HepG2 (cell line): Measurements from ENCODE around the gene KNL1. TPM values are rescaled to one million over a fixed set of nuclear protein-coding genes. Genes with fewer than 3 reads are reported as not detected.

ENCODE experiments used
- ATAC-seq: fragments of 200-7000 bp; cut with Tn5 transposase; 3 replicates; pipeline ENCODE4 v1.9.1; 2020; ENCODE audit warnings: mild to moderate bottlenecking, moderate library complexity
- BruUV-seq: library from RNA; stranded (reverse); fragments of 400-500 nt; replicated peaks from 2 replicates; lab custom pipeline; 2021; lab: Mats Ljungman, UMichigan
- CTCF ChIA-PET: fragments of 300-600 bp; formaldehyde crosslinking; extraction: SDS; loops from one replicate; lab custom pipeline; 2021; ENCODE audit warnings: low total read pairs, inconsistent platforms, low intra/inter-chr PET ratio; lab: Yijun Ruan, JAX
- POLR2A ChIA-PET: fragments of 350-600 bp; sonication (Branson Sonifier 250); formaldehyde crosslinking; loops from one replicate; lab custom pipeline; 2020; ENCODE audit warnings: antibody characterized with exemption, inconsistent platforms; lab: Yijun Ruan, JAX
- DNase-seq: peaks from one replicate; pipeline ENCODE4 v3.0.0-alpha.2; 2015; ENCODE audit warnings: low spot score
- FAIRE-seq: peaks from 3 replicates; lab custom pipeline; 2011; peaks lifted over from hg19 to GRCh38; lab: Jason Lieb, UNC
- H2AFZ ChIP-seq: one replicate; pipeline ENCODE4 v1.6.1; 2011; ENCODE audit warnings: low read length, inconsistent platforms
- H3K27ac ChIP-seq: fragments of 300-600 bp; 3 replicates; pipeline ENCODE4 v1.8.0; 2011; ENCODE audit warnings: mixed run types, mild to moderate bottlenecking, mixed read lengths, low read length, inconsistent platforms; ENCODE audit not compliant: insufficient read depth; ENCODE audit errors: extremely low read length
- H3K27me3 ChIP-seq, 2 experiments: fragments of 200-600 bp in 1 of 2; 2 replicates in 1 of 2; 3 replicates in 1 of 2; pipeline versions ENCODE4 v1.6.0 to v1.8.0; 2011; ENCODE audit warnings: low read length in 2 of 2, mild to moderate bottlenecking in 2 of 2, moderate library complexity in 2 of 2, inconsistent platforms in 1 of 2; ENCODE audit not compliant: insufficient read depth in 2 of 2, control insufficient read depth in 1 of 2
- H3K36me3 ChIP-seq, 2 experiments: fragments of 200-600 bp in 1 of 2; replicated peaks in 1 of 2; 2 replicates in 1 of 2; 3 replicates in 1 of 2; pipeline versions ENCODE4 v1.5.1 to v1.8.0; 2011; ENCODE audit warnings: low read length in 2 of 2, inconsistent platforms in 1 of 2; ENCODE audit not compliant: insufficient read depth in 2 of 2, control insufficient read depth in 1 of 2
- H3K4me1 ChIP-seq: 2 replicates; pipeline ENCODE4 v1.5.1; 2012; ENCODE audit warnings: low read length, inconsistent platforms; ENCODE audit not compliant: insufficient read depth
- H3K4me2 ChIP-seq: 2 replicates; pipeline ENCODE4 v1.6.0; 2011; ENCODE audit warnings: low read depth, low read length, inconsistent platforms
- H3K4me3 ChIP-seq, 3 experiments: fragments of 200-600 bp in 1 of 3; sonication (generic), shearing (Covaris generic) in 1 of 3; replicated peaks in 1 of 3; 2 replicates each; pipeline ENCODE4 v1.5.1; 2011 to 2016; ENCODE audit warnings: low read length in 3 of 3, inconsistent platforms in 2 of 3, low read depth in 2 of 3, mild to moderate bottlenecking in 2 of 3, control low read depth in 1 of 3, mixed read lengths in 1 of 3; ENCODE audit not compliant: insufficient read depth in 1 of 3
- H3K79me2 ChIP-seq: one replicate; pipeline ENCODE4 v1.6.1; 2011; ENCODE audit warnings: low read length, inconsistent platforms; ENCODE audit not compliant: insufficient read depth
- H3K9ac ChIP-seq: 2 replicates; pipeline ENCODE4 v1.6.0; 2011; ENCODE audit warnings: mild to moderate bottlenecking, low read depth, low read length, inconsistent platforms; ENCODE audit not compliant: insufficient read depth
- H3K9me3 ChIP-seq: 2 replicates; pipeline ENCODE4 v1.5.1; 2012; ENCODE audit warnings: mild to moderate bottlenecking, low read length
- H4K20me1 ChIP-seq: 2 replicates; pipeline ENCODE4 v1.6.0; 2011; ENCODE audit warnings: inconsistent platforms, mild to moderate bottlenecking, low read length, moderate library complexity; ENCODE audit not compliant: insufficient read depth
- ATF1 ChIP-seq: IDR thresholded peaks from 2 replicates; pipeline ENCODE4 v1.6.1; 2016; ENCODE audit warnings: mild to moderate bottlenecking, control low read depth
- BRD4 ChIP-seq: sonication (generic); formaldehyde crosslinking; IDR thresholded peaks from 2 replicates; pipeline ENCODE4 v1.4.0; 2020; ENCODE audit warnings: missing genetic modification reagents
- CCAR2 ChIP-seq: fragments of 200-400 bp; formaldehyde crosslinking; optimal IDR thresholded peaks from 2 replicates; pipeline ENCODE3; 2018; ENCODE audit warnings: low read depth, mild to moderate bottlenecking, low read length, moderate library complexity
- GLMP ChIP-seq: sonication (generic); formaldehyde crosslinking; IDR thresholded peaks from 2 replicates; pipeline ENCODE4 v1.9.0; 2021; ENCODE audit warnings: missing genetic modification reagents, mild to moderate bottlenecking, borderline replicate concordance
- HOXA5 ChIP-seq: sonication (generic); formaldehyde crosslinking; IDR thresholded peaks from 2 replicates; pipeline ENCODE4 v1.4.0; 2020; ENCODE audit warnings: missing genetic modification reagents
- KDM5B ChIP-seq: sonication (generic); formaldehyde crosslinking; IDR thresholded peaks from 2 replicates; pipeline ENCODE4 v1.4.0; 2020; ENCODE audit warnings: missing genetic modification reagents, mild to moderate bottlenecking, borderline replicate concordance
- MAX ChIP-seq: IDR thresholded peaks from 2 replicates; pipeline ENCODE4 v1.6.1; 2012; ENCODE audit warnings: inconsistent platforms
- NR3C1 ChIP-seq: sonication (generic); formaldehyde crosslinking; IDR thresholded peaks from 2 replicates; pipeline ENCODE4 v1.4.0; 2020; ENCODE audit warnings: missing genetic modification reagents
- SCMH1 ChIP-seq: sonication (generic); formaldehyde crosslinking; IDR thresholded peaks from 2 replicates; pipeline ENCODE4 v1.9.0; 2021; ENCODE audit warnings: missing genetic modification reagents, mild to moderate bottlenecking, borderline replicate concordance
- SNRNP70 ChIP-seq: fragments of 200-400 bp; formaldehyde crosslinking; IDR thresholded peaks from 2 replicates; pipeline ENCODE4 v1.6.1; 2017; ENCODE audit warnings: mild to moderate bottlenecking, low read depth, low read length, moderate library complexity
- ZBTB7A ChIP-seq: sonication (generic); formaldehyde crosslinking; IDR thresholded peaks from 2 replicates; pipeline ENCODE4 v1.8.0; 2022; ENCODE audit warnings: mild to moderate bottlenecking, missing genetic modification reagents
- ZMYM2 ChIP-seq: sonication (generic); formaldehyde crosslinking; IDR thresholded peaks from 2 replicates; pipeline ENCODE4 v1.8.0; 2022; ENCODE audit warnings: mild to moderate bottlenecking, missing genetic modification reagents
- ZNF382 ChIP-seq: sonication (generic); formaldehyde crosslinking; IDR thresholded peaks from 2 replicates; pipeline ENCODE4 v1.5.0; 2020; ENCODE audit warnings: missing genetic modification reagents, mild to moderate bottlenecking, borderline replicate concordance
- ZNF776 ChIP-seq: sonication (generic); formaldehyde crosslinking; IDR thresholded peaks from 2 replicates; pipeline ENCODE4 v1.4.0; 2020; ENCODE audit warnings: mild to moderate bottlenecking, missing genetic modification reagents
- ZNF790 ChIP-seq: sonication (generic); formaldehyde crosslinking; IDR thresholded peaks from 2 replicates; pipeline ENCODE4 v1.8.0; 2022; ENCODE audit warnings: missing genetic modification reagents, mild to moderate bottlenecking, borderline replicate concordance
- WGBS: methylation state at CpG from one replicate; pipeline ENCODE4 v1.1.6; 2017; ENCODE audit warnings: low lambda C conversion rate; 5-methylcytosine and 5-hydroxymethylcytosine counted together
- in situ Hi-C: cut with HindIII; loops from 2 replicates; pipeline ENCODE4 v1.10.0; 2017; ENCODE audit warnings: low pct_unique_long_range_greater_than_20kb; ENCODE audit not compliant: extremely low pct_ligation_motif_present
- intact Hi-C: fragments of 100-400 bp; cut with micrococcal nuclease; formaldehyde crosslinking; loops from one replicate; pipeline ENCODE4 v1.10.0; 2022; ENCODE audit not compliant: unreplicated experiment
- polyA plus RNA-seq, 8 experiments: library from polyadenylated mRNA; depleted of rRNA in 3 of 8; stranded (reverse) in 7 of 8; unstranded in 1 of 8; fragments of >200 nt; fragmentation: Illumina TruSeq in 4 of 8; extraction: Trizol in 4 of 8; gene quantifications; 2 replicates each; pipeline versions ENCODE4 v1.2.1 to v1.2.3, GENCODE V29; 2011 to 2016; ENCODE audit warnings: low read depth in 4 of 8, missing spikeins in 1 of 8, mixed read lengths in 1 of 8; ENCODE audit not compliant: insufficient read depth in 1 of 8
- total RNA-seq, 5 experiments: library from RNA; depleted of rRNA; stranded (reverse); fragments of >200 nt; fragmentation: Illumina TruSeq; extraction: Trizol; gene quantifications; 2 replicates each; pipeline ENCODE4 v1.2.3, GENCODE V29; 2016; ENCODE audit warnings: low read depth in 1 of 5
- TF ChIP-seq, protein P1 (sequence below): sonication (generic); formaldehyde crosslinking; conservative IDR thresholded peaks from 2 replicates; pipeline ENCODE4 v1.4.0; 2020; ENCODE audit warnings: missing genetic modification reagents
- TF ChIP-seq, protein P2 (sequence below): sonication (generic); formaldehyde crosslinking; IDR thresholded peaks from 2 replicates; pipeline ENCODE4 v1.4.0; 2020; ENCODE audit warnings: missing genetic modification reagents, mild to moderate bottlenecking, borderline replicate concordance
- TF ChIP-seq, protein P3 (sequence below): IDR thresholded peaks from 2 replicates; pipeline ENCODE4 v1.6.1; 2016; ENCODE audit warnings: low read depth, borderline replicate concordance

Gene KNL1
- total and polyA plus RNA-seq, 2 of the 13 experiments (the other 11 are each of a cell fraction or from before 2014, with no cell fraction given) = 8.0 to 21.4 TPM

DNA sequence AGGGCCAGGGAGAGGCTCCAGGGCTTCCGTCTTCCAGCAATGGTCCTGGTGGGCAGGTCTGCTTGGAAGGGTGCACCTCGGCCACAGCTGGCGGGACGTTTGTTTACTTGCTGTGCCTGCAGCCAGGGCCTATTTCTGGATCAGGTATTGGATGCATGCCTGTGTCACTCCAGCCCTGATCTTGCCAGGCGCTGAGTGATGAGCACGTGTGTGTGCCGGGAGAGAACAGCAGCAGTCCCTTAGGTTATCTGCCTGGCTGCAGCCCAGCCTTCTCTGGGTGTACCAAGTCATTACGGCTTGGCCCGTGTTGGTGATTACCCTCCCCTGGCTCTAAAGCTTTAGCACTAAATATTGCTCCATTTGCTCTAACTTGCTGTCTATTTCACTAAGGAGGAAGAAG is 44.2 kb upstream of the KNL1 start:
- intact Hi-C loops = no loop called here
- Histone ChIP-seq H4K20me1 (no peaks in the 10 kb centered on the region), H3K79me2 (no peaks in the 10 kb centered on the region), H3K36me3 (peaks cover 3 to 26% of the 10 kb centered on the region in 2 experiments; a peak in 4 of 5 replicates), H3K4me3 (no peak overlapping the region), H3K9me3 (no peaks in the 10 kb centered on the region), H2AFZ (no peak overlapping the region)
- FAIRE-seq = no peak
- BruUV-seq = no TSS peak
- TF ChIP-seq ZNF776 (CRISPR knock-in tag) (no peak), CCAR2 (no peak), SCMH1 (CRISPR knock-in tag) (no peak), ATF1 (CRISPR knock-in tag) (no peak), KDM5B (CRISPR knock-in tag) (no peak), ZBTB7A (no peak), NR3C1 (no peak), HOXA5 (CRISPR knock-in tag) (no peak), SNRNP70 (no peak), ZNF382 (CRISPR knock-in tag) (no peak), GLMP (CRISPR knock-in tag) (no peak), ZNF790 (CRISPR knock-in tag) (no peak), ZMYM2 (no peak), BRD4 (CRISPR knock-in tag) (no peak), MAX (no peak)
- TF ChIP-seq, protein P1, sequence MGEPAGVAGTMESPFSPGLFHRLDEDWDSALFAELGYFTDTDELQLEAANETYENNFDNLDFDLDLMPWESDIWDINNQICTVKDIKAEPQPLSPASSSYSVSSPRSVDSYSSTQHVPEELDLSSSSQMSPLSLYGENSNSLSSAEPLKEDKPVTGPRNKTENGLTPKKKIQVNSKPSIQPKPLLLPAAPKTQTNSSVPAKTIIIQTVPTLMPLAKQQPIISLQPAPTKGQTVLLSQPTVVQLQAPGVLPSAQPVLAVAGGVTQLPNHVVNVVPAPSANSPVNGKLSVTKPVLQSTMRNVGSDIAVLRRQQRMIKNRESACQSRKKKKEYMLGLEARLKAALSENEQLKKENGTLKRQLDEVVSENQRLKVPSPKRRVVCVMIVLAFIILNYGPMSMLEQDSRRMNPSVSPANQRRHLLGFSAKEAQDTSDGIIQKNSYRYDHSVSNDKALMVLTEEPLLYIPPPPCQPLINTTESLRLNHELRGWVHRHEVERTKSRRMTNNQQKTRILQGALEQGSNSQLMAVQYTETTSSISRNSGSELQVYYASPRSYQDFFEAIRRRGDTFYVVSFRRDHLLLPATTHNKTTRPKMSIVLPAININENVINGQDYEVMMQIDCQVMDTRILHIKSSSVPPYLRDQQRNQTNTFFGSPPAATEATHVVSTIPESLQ (CRISPR knock-in tag) = no peak
- TF ChIP-seq, protein P2, sequence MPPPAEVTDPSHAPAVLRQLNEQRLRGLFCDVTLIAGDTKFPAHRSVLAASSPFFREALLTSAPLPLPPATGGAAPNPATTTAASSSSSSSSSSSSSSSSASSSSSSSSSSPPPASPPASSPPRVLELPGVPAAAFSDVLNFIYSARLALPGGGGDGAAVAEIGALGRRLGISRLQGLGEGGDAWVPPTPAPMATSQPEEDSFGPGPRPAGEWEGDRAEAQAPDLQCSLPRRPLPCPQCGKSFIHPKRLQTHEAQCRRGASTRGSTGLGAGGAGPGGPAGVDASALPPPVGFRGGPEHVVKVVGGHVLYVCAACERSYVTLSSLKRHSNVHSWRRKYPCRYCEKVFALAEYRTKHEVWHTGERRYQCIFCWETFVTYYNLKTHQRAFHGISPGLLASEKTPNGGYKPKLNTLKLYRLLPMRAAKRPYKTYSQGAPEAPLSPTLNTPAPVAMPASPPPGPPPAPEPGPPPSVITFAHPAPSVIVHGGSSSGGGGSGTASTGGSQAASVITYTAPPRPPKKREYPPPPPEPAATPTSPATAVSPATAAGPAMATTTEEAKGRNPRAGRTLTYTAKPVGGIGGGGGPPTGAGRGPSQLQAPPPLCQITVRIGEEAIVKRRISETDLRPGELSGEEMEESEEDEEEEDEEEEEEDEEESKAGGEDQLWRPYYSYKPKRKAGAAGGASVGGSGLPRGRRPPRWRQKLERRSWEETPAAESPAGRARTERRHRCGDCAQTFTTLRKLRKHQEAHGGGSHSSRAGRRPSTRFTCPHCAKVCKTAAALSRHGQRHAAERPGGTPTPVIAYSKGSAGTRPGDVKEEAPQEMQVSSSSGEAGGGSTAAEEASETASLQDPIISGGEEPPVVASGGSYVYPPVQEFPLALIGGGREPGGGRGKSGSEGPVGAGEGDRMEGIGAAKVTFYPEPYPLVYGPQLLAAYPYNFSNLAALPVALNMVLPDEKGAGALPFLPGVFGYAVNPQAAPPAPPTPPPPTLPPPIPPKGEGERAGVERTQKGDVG = no peak
- TF ChIP-seq, protein P3, sequence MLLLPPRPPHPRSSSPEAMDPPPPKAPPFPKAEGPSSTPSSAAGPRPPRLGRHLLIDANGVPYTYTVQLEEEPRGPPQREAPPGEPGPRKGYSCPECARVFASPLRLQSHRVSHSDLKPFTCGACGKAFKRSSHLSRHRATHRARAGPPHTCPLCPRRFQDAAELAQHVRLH (CRISPR knock-in tag) = no peak
- TF ChIP-seq, all 625 proteins: peak for 0
- DNase-seq (no peak), ATAC-seq (no peak)
- Histone ChIP-seq H3K4me2 (no peak overlapping the region), H3K27me3 (no peaks in the 10 kb centered on the region), H3K4me1 (no peaks in the 10 kb centered on the region), H3K9ac (no peak overlapping the region), H3K27ac (no peak overlapping the region)
- POLR2A ChIA-PET = no interaction called here
- CTCF ChIA-PET = no interaction called here
- in situ Hi-C loops = no loop called here
- 100% methylated on average over 4 of the region's 9 CpGs for WGBS
